NCI-H1092 treated with DMSO at 0.1 percent for 48 hours (cell line): ENCODE results near the gene PAK2.
"Not testable (repeated sequence)": the region's sequence is repeated elsewhere in the genome, so short reads cannot be mapped to it uniquely, and the experiment has no call there.

Experiments
- DNase-seq: peaks from one replicate; lab custom pipeline; 2025; lab: John Stamatoyannopoulos, UW

PAK2 gene

DNA sequence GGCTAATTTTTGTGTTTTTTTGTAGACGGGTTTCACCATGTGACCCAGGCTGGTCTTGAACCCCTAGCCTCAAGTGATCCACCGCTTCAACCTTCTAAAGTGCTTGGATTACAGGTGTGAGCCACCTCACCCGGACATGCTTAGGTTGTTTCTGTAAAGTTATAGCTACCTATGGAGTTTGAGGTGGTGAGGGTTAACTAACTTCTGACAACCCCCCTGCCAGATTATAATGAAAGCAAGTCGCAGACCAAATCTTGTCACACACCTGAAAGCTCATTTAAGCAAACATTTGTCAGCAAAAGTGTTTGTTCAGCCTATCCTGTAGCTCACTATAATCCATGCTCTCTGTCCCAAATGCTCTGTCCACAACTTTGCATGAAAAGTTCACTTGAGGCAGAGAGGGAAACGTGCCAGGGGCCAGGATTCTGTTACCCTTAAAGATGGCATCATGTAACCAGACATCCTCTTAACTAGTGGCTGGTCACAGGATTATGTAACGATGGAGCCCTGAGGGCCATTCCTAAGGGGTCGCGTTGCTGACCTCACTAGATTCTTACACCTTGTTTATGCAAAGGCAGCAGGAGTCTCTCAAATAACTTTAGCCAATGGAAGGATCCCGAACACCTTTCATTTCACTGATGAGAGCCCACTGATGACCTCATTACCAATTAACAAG, 103.9 kb downstream of the PAK2 start:
- no peak for DNase-seq

DNA sequence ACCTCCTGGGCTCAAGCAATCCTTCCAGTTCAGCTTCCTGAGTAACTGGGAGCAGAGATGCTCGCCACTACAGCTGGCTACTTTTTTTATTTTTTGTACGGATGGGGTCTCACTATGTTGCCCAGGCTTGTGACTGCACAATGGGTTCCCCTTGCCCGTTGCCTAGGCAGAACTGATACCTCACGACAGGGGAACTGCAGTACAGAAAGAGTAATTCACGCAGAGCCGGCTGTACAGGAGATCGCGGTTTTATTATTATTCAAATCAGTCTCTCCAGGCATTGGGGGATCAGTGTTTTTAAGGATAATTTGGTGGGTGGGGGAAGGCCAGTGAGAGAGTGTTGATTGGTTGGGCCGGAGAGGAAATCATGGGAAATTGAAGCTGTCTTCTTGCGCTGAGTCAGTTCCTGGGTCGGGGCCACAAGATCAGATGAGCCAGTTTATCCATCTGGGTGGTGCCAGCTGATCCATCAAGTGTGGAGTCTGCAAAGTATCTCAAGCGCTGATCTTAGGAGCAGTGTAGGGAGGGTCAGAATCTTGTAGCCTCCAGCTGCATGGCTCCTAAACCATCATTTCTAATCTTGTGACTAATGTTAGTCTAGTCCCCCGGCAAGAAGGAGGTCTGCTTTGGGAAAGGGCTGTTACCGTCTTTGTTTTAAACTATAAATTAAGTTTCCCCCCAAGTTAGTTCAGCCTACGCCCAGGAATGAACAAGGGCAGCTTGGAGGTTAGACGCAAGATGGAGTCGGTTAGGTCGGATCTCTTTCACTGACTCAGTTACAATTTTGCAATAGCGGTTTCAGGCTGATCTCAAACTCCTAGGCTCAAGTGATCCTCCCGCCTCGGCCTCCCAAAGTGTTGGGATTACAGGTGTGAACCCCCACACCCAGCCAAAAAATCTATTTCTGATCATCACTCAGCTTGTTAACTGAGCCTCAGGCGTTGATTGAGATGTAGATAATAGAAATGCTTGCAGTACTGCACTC, 104.9 kb downstream of the PAK2 start:
- DNase-seq: not testable (repeated sequence)

DNA sequence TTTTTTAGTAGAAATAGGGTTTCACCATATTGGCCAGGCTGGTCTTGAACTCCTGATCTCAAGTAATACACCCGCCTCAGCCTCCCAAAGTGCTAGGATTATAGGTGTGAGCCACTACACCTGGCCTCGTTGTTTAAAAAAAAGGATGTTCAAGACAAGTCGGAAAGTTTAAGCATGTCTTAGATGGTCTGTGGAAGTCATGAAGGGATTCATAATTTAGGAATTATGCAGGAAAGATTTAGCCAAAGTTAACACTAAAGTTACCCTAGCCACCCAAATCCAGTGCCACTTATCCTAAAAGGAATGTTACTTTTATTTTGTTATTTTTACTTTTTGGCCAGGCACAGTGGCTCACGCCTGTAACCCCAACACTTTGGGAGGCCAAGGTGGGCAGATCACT, 108.7 kb downstream of the PAK2 start:
- not testable (repeated sequence) for DNase-seq

DNA sequence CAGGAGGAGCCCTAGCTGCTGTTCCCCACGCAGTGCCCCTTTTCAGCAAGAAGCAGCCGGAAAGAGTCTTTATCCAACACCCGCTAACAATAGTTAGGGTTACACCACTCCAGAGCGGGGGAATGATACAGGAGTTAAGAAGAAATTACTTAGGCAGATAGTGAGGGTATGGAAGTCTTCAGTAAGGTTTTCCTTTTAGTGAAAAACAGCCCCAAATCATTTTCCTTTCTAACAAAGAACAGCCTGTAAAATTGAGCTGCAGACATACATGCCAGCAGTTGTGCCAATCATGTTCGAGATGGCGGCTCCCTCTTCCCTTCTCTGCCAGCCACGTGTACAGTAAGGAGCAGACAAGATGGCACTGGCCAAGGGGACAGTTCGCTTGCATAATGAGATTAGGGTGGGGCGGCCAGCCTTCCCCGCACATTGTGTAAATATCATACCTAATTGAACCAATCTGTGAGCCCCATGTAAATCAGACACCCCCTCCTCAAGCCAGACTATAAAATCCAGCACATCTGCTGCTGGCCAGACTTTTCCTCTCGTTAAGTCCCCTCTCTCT, 109.6 kb downstream of the PAK2 start:
- DNase-seq: no peak

DNA sequence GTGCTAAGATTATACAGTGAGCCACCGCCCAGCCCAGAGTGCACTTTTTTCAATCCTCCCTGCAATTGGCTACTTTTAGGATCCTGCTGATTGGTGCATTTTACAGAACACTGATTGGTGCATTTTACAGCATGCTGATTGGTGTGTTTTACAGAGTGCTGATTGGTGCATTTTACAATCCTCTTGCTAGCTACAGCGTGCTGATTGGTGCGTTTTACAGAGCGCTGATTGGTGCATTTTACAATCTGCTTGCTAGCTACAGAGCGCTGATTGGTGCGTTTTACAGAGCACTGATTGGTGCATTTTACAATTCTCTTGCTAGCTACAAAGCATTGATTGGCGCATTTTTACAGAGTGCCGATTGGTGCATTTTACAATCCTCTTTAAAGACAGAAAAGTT, 123.3 kb downstream of the PAK2 start:
- not testable (repeated sequence) for DNase-seq

DNA sequence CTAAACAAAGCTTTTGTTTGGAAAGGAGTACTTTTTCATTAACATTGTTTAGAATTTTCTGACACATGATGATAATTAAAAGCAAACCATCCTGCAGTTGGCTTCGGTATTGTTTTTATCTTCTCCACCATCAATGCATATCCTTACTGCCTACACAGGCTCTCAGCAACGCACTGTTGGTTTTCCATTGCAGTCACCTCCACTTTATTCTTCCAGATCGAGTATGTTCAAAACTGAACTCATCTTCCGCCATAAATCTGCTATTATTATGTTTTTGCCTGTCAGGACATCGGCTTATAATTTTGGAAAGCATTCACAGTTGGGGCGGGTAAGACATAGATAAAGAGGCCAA, 127.5 kb downstream of the PAK2 start:
- no peak for DNase-seq

DNA sequence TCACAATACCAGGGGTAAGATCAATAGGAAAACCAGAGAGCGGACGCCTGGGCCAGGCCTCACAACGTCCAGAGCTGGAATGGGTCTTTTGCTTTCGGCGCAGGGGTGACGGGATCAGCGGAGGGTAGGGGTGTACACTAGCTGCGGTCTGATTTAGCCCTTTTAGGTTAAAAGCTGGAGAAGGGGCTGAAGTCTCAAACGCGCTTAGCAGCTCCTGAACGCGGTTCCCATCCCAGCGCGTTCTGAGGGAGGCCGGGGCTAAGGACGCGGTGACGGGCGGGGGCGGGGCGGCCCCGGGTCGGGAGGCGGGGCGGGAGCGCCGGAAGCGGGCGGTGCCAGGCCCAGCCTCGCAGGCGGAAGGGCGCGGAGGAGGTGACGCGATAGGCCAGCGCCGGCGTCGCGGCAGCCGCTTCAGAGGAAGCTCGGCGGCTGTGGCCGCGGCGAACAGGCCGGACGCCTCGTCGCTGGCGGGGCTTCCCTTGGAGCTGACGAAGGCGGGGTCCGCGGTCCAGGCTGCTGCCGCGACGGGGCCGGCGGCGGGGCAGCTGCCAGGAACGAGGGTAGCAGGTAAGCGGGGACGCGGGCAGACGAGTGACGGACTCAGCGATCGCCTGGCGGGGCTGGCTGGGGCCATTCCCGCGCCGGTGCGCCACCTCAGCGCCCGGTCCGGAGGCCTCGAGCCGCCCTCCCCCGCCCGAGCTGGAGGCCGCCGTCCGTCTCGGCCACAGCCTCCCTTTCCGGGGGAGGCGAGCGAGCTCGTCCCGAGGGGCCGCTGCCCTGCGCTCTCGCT, 128.0 kb downstream of the PAK2 start, which contains the start of gene SENP5:
Gene SENP5 (plus strand): TSS at position 414 of the 790 bp plus-strand sequence. CDS start 17,262 bp downstream, outside the sequence.
- peak; percentile 86 for DNase-seq

DNA sequence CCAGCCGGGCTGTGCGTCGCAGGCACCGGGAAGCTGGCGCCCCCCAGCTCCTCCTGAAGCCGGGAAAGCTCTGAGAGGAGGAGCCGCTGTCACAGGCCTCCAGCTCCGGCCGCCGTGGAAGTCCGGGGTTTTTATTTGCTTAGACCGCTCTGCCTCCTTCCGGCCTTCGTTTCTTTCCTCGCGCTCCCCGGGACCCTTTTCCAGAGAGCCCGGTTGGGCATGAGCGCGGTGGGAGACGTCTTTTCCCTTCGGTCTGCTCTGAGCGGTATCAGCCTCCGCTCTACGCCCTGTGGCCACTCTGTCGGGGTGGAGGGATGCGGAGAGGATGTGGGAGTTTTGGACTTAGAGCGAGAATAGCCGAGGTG, 128.6 kb downstream of the PAK2 start:
- peak; percentile 46 for DNase-seq

DNA sequence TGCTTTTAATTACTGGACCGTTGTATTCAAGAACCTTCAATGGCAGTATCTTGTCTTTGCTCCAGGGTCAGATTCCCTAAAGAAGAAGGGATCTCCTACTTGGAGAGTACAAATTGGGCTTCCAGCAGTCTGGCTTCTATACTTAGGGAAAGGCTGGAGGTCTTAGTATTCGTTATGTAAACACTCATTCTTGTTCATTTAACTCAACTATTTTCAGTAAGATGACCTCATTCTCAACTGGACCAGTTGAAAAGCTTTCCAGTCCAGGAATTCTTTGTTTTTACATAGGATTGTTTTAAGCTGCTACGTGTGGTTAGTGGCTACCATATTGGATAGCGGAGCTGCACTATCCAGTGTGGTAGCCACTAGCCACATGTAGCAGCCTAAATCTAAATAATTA, 132.7 kb downstream of the PAK2 start:
- no peak for DNase-seq

DNA sequence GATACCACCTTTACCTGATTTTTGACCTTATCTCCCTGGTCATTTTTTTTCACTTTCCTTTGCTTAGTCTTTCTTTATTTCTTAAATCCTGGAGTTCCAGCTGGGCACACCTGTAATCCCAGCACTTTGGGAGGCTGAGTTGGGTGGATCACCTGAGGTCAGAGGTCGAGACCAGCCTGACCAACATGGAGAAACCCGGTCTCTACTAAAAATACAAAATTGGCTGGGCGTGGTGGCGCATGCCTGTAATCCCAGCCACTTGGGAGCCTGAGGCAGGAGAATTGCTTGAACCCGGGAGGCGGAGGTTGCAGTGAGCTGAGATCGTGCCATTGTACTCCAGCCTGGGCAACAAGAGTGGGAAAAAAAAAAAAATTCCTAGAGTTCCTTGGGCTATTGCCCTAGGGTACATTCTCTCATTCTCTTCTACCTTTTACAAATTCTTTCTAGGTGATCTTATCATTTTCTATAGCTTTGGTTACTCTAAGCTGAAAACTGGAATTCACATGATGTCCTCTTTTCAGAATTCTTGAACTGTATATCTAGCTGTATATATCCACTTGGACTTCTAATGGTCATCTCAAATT, 134.9 kb downstream of the PAK2 start:
- not testable (repeated sequence) for DNase-seq

DNA sequence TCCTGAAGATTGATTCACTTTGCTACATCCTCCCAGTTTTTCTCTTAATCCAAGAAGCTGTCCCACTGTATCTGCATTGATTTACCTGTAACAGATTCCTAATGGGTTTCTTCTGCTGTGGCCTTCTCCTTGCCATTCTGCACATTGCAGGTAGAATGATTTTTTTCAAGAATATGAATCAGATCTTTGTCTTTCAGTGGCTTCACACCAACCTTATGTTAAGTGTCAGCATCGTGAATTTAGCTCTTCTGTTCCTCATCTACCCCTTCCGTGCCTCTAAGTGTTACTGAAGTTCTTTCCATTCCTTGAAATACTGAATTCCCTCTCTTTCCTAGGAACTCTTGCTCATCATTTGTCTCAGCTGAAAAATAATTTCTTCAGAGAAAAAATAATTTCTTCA, 135.6 kb downstream of the PAK2 start:
- no peak for DNase-seq
